COLO668 (cell line): Measurements from ENCODE around the gene COTL1.
"Not testable (repeated sequence)": the region's sequence is repeated elsewhere in the genome, so short reads cannot be mapped to it uniquely, and the experiment has no call there.

ENCODE experiments used
- DNase-seq: peaks from one replicate; lab custom pipeline; 2025; ENCODE audit not compliant: unreplicated experiment; lab: John Stamatoyannopoulos, UW

COTL1 gene

GRCh38 chr16:84535408-84535807, 82.5 kb downstream of the COTL1 start:
- DNase-seq = no peak

- no peak for DNase-seq
Observed at GRCh38 chr16:84534815-84535214, 83.1 kb downstream of the COTL1 start.

GRCh38 chr16:84532855-84533486, 84.9 kb downstream of the COTL1 start:
- no peak for DNase-seq

GRCh38 chr16:84532291-84532724, 85.6 kb downstream of the COTL1 start:
- DNase-seq = no peak

GRCh38 chr16:84531671-84532111, 86.2 kb downstream of the COTL1 start:
- no peak for DNase-seq

GRCh38 chr16:84530590-84530989, 87.3 kb downstream of the COTL1 start:
- no peak for DNase-seq

GRCh38 chr16:84529607-84530006, 88.3 kb downstream of the COTL1 start:
- no peak for DNase-seq

GRCh38 chr16:84528322-84528721, 89.6 kb downstream of the COTL1 start:
- DNase-seq = no peak

GRCh38 chr16:84527532-84528269, 90.2 kb downstream of the COTL1 start:
- DNase-seq = no peak

- no peak for DNase-seq
Observed at GRCh38 chr16:84526794-84527531, 90.9 kb downstream of the COTL1 start.

GRCh38 chr16:84524941-84525581, 92.8 kb downstream of the COTL1 start:
- not testable (repeated sequence) for DNase-seq

- DNase-seq = no peak
Observed at GRCh38 chr16:84524346-84524920, 93.4 kb downstream of the COTL1 start.

GRCh38 chr16:84521497-84521770, 96.4 kb downstream of the COTL1 start:
- DNase-seq = no peak

- DNase-seq = peak; percentile 90
Observed at GRCh38 chr16:84520725-84521496, 97.0 kb downstream of the COTL1 start.

GRCh38 chr16:84519855-84520254, 98.0 kb downstream of the COTL1 start:
- peak; percentile 30 for DNase-seq

GRCh38 chr16:84518804-84519341, 99.0 kb downstream of the COTL1 start:
- DNase-seq = peak; percentile 83

GRCh38 chr16:84518220-84518619, 99.7 kb downstream of the COTL1 start:
- not testable (repeated sequence) for DNase-seq

- no peak for DNase-seq
Observed at GRCh38 chr16:84517366-84517765, 100.5 kb downstream of the COTL1 start.
